CD14-positive monocyte (primary cell): Measurements from ENCODE around the gene ACTL7A. TPM values are rescaled to one million over a fixed set of nuclear protein-coding genes. Genes with fewer than 3 reads are reported as not detected.
"Not testable (repeated sequence)": the region's sequence is repeated elsewhere in the genome, so short reads cannot be mapped to it uniquely, and the experiment has no call there.

Experiments
- DNase-seq, 3 donors: peaks; one replicate each; pipeline ENCODE4 v3.0.0-alpha.2; 2011 to 2022
- H2AFZ ChIP-seq: 2 replicates; pipeline ENCODE4 v1.6.0; 2012; ENCODE audit warnings: mild to moderate bottlenecking, low read depth, low read length, inconsistent platforms; ENCODE audit not compliant: insufficient read depth, poor library complexity, severe bottlenecking
- H3K27ac ChIP-seq, 2 donors: 1 replicate in 1 of 2; 2 replicates in 1 of 2; pipeline ENCODE4 v1.5.1; 2012 to 2013; ENCODE audit warnings: low read length in 2 of 2, control low read depth in 1 of 2, inconsistent platforms in 1 of 2, low read depth in 1 of 2, mild to moderate bottlenecking in 1 of 2
- H3K27me3 ChIP-seq, 2 donors: one replicate each; pipeline versions ENCODE4 v1.6.0 to v1.6.1; 2011 to 2013; ENCODE audit warnings: low read length in 2 of 2; ENCODE audit not compliant: control insufficient read depth in 2 of 2, insufficient read depth in 2 of 2
- H3K36me3 ChIP-seq, 2 donors: replicated peaks in 1 of 2; 1 replicate in 1 of 2; 2 replicates in 1 of 2; pipeline versions ENCODE4 v1.5.1 to v1.6.1; 2012 to 2013; ENCODE audit warnings: low read length in 2 of 2, control low read depth in 1 of 2, inconsistent platforms in 1 of 2, mild to moderate bottlenecking in 1 of 2; ENCODE audit not compliant: insufficient read depth in 2 of 2, control insufficient read depth in 1 of 2
- H3K4me1 ChIP-seq, 2 donors: 1 replicate in 1 of 2; 2 replicates in 1 of 2; pipeline versions ENCODE4 v1.5.1 to v1.6.1; 2012 to 2013; ENCODE audit warnings: low read length in 2 of 2, control low read depth in 1 of 2, inconsistent platforms in 1 of 2, mild to moderate bottlenecking in 1 of 2, moderate library complexity in 1 of 2; ENCODE audit not compliant: insufficient read depth in 2 of 2, control insufficient read depth in 1 of 2
- H3K4me2 ChIP-seq: replicated peaks from 2 replicates; pipeline ENCODE3; 2012; ENCODE audit warnings: low read length, moderate library complexity, mild to moderate bottlenecking; ENCODE audit not compliant: poor library complexity, severe bottlenecking; ENCODE audit errors: extremely low read depth
- H3K4me3 ChIP-seq, 3 experiments: fragments of 200-600 bp in 1 of 3; sonication (generic) in 1 of 3; replicated peaks in 1 of 3; 1 replicate in 2 of 3; 2 replicates in 1 of 3; pipeline ENCODE4 v1.5.1; 2011 to 2013; ENCODE audit warnings: low read length in 3 of 3, mild to moderate bottlenecking in 3 of 3, control low read depth in 2 of 3, low read depth in 2 of 3, inconsistent platforms in 1 of 3, moderate library complexity in 1 of 3
- H3K79me2 ChIP-seq: 2 replicates; pipeline ENCODE4 v1.6.0; 2012; ENCODE audit warnings: mild to moderate bottlenecking, control low read depth, inconsistent platforms, low read length, moderate library complexity; ENCODE audit not compliant: insufficient read depth
- H3K9ac ChIP-seq: 2 replicates; pipeline ENCODE4 v1.6.0; 2017; ENCODE audit warnings: low read length, mild to moderate bottlenecking; ENCODE audit not compliant: insufficient read depth, poor library complexity, severe bottlenecking
- H3K9me3 ChIP-seq, 2 donors: replicated peaks in 1 of 2; 1 replicate in 1 of 2; 2 replicates in 1 of 2; pipeline versions ENCODE4 v1.5.1 to v1.6.1; 2012 to 2013; ENCODE audit warnings: low read length in 2 of 2, control low read depth in 1 of 2; ENCODE audit not compliant: control insufficient read depth in 1 of 2, insufficient read depth in 1 of 2
- H4K20me1 ChIP-seq: 2 replicates; pipeline ENCODE4 v1.6.0; 2012; ENCODE audit warnings: mild to moderate bottlenecking, low read length, control low read depth, moderate library complexity; ENCODE audit not compliant: insufficient read depth
- H3K27ac Mint-ChIP-seq, 7 donors: one replicate each; pipeline ENCODE4 v1.8.0; 2020; ENCODE audit warnings: mild to moderate bottlenecking in 7 of 7, mixed read lengths in 7 of 7, moderate library complexity in 6 of 7, inconsistent platforms in 2 of 7
- H3K27me3 Mint-ChIP-seq, 3 donors: one replicate each; pipeline ENCODE4 v1.8.0; 2021 to 2022; ENCODE audit warnings: low read depth in 3 of 3, mild to moderate bottlenecking in 3 of 3, mixed read lengths in 3 of 3, moderate library complexity in 3 of 3, inconsistent platforms in 1 of 3
- H3K36me3 Mint-ChIP-seq, 2 donors: one replicate each; pipeline ENCODE4 v1.8.0; 2020; ENCODE audit warnings: mixed read lengths in 2 of 2, inconsistent platforms in 1 of 2, mild to moderate bottlenecking in 1 of 2
- H3K4me1 Mint-ChIP-seq: one replicate; pipeline ENCODE4 v1.8.0; 2020; ENCODE audit warnings: mild to moderate bottlenecking, mixed read lengths
- H3K4me3 Mint-ChIP-seq, 2 donors: one replicate each; pipeline ENCODE4 v1.8.0; 2020; ENCODE audit warnings: mild to moderate bottlenecking in 2 of 2, mixed read lengths in 2 of 2, moderate library complexity in 1 of 2
- H3K9me3 Mint-ChIP-seq, 7 donors: one replicate each; pipeline ENCODE4 v1.8.0; 2020 to 2022; ENCODE audit warnings: mixed read lengths in 7 of 7, mild to moderate bottlenecking in 6 of 7, moderate library complexity in 6 of 7, inconsistent platforms in 2 of 7
- WGBS: methylation state at CpG from one replicate; pipeline ENCODE4 v1.1.5; 2013; ENCODE audit warnings: missing lambda C conversion rate; ENCODE audit not compliant: insufficient coverage; 5-methylcytosine and 5-hydroxymethylcytosine counted together
- intact Hi-C, 2 donors: fragments of 100-400 bp; cut with micrococcal nuclease; formaldehyde crosslinking; loops; one replicate each; pipeline versions ENCODE4 v1.15.0 to v1.15.1; 2023
- polyA plus RNA-seq, 3 donors: library from polyadenylated mRNA; depleted of rRNA in 1 of 3; unstranded in 2 of 3; stranded (reverse) in 1 of 3; fragments of 300-500 nt in 2 of 3; fragments of >200 nt in 1 of 3; fragmentation: Illumina TruSeq in 2 of 3; gene quantifications; 1 replicate in 2 of 3; 2 replicates in 1 of 3; pipeline ENCODE4 v1.2.3, GENCODE V29; 2012 to 2021
- TF ChIP-seq, protein P1 (sequence below): fragments of 200-600 bp; IDR thresholded peaks from one replicate; pipeline ENCODE4 v1.8.0; 2022; ENCODE audit warnings: antibody characterized with exemption, mild to moderate bottlenecking

Gene ACTL7A
- polyA plus RNA-seq, 3 donors = not detected

DNA sequence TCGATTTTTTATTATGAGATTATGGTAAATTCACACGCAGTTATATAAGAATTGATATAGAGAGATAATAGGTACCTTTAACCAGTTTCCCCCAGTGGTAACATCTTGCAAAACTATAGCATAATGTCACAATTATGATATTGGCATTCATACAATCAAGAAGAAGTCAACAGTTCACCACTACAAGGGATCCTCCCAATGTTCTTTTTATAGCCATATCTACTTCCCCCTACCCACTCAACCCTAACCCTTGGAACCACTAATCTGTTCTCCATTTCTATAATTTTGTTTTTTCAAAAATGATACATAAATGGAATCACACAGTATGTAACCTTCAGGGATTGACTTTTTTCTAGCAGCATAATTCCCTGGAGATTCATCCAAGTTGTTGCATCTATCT lies 16.1 kb upstream of the ACTL7A start:
- Histone ChIP-seq H3K4me2 (no peak overlapping the region), H3K36me3 (no peaks in the 10 kb centered on the region), H3K9me3 (no peaks in the 10 kb centered on the region), H3K9ac (no peak overlapping the region), H3K4me3 (no peak overlapping the region), H4K20me1 (no peaks in the 10 kb centered on the region), H3K27me3 (no peaks in the 10 kb centered on the region), H3K4me1 (peaks cover 26 to 39% of the 10 kb centered on the region in 2 donors), H3K27ac (no peak overlapping the region), H2AFZ (no peak overlapping the region), H3K79me2 (no peaks in the 10 kb centered on the region)
- no peak overlapping the region for H3K4me3 Mint-ChIP-seq
- no CpG with 5 or more reads among the region's 2 CpGs for WGBS
- TF ChIP-seq, protein P1, sequence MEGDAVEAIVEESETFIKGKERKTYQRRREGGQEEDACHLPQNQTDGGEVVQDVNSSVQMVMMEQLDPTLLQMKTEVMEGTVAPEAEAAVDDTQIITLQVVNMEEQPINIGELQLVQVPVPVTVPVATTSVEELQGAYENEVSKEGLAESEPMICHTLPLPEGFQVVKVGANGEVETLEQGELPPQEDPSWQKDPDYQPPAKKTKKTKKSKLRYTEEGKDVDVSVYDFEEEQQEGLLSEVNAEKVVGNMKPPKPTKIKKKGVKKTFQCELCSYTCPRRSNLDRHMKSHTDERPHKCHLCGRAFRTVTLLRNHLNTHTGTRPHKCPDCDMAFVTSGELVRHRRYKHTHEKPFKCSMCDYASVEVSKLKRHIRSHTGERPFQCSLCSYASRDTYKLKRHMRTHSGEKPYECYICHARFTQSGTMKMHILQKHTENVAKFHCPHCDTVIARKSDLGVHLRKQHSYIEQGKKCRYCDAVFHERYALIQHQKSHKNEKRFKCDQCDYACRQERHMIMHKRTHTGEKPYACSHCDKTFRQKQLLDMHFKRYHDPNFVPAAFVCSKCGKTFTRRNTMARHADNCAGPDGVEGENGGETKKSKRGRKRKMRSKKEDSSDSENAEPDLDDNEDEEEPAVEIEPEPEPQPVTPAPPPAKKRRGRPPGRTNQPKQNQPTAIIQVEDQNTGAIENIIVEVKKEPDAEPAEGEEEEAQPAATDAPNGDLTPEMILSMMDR = no peak
- intact Hi-C loops = no loop called here
- H3K27ac Mint-ChIP-seq = no peak overlapping the region
- no peaks in the 10 kb centered on the region for H3K36me3 Mint-ChIP-seq
- H3K27me3 Mint-ChIP-seq = peaks cover 0 to 3% (median 0%) of the 10 kb centered on the region in 3 donors
- peaks cover 37% of the 10 kb centered on the region for H3K4me1 Mint-ChIP-seq
- no peak for DNase-seq
- peaks cover 0 to 2% (median 0%) of the 10 kb centered on the region in 7 donors for H3K9me3 Mint-ChIP-seq

DNA sequence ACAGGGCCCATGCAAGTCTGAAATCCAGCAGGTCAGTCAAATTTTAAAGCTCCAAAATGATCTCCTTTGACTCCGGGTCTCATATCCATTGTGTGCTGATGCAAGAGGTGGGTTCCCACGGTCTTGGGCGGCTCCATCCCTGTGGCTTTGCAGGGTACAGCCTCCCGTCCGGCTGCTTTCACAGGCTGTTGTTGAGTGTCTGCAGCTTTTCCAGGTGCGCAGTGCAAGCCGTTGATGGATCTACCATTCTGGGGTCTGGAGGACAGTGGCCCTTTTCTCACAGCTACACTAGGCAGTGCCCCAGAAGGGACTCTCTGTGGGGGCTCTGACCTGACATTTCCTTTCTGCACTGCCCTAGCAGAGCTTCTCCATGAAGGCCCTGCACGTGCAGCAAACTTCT lies 13.8 kb upstream of the ACTL7A start:
- intact Hi-C loops, H3K27ac ChIP-seq, H3K27me3 ChIP-seq, H3K9ac ChIP-seq, H3K36me3 ChIP-seq, H3K27ac Mint-ChIP-seq, DNase-seq, H2AFZ ChIP-seq, H4K20me1 ChIP-seq, H3K4me2 ChIP-seq, H3K79me2 ChIP-seq, H3K9me3 Mint-ChIP-seq, H3K27me3 Mint-ChIP-seq, H3K9me3 ChIP-seq, H3K36me3 Mint-ChIP-seq, H3K4me3 Mint-ChIP-seq, H3K4me3 ChIP-seq: not testable (repeated sequence)
- 94% methylated on average over 7 of the region's 8 CpGs for WGBS
- H3K4me1 Mint-ChIP-seq = peaks cover 22% of the 10 kb centered on the region
- peaks cover 11 to 23% of the 10 kb centered on the region in 2 donors for H3K4me1 ChIP-seq
